ENCODE results near the gene TSBP1.

The TSBP1 gene

DNA sequence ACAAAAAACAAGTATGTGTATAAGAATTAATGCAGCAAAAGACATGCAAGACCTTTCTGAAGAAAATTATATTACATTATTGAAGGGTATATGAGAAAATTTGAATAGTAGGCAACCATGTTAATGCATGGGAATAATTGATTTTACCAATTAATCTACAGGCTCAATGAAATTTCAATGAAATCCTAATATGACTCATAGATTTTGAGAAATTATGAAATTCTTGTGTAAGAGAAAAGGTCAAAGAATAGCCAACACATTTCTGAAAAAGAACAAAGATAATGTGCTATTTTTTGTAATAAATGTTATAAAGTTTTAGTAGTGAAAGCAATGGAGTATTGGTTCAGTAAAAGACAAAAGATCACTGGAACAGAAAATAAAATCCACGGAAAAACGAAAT is 18.4 kb downstream of the TSBP1 start:
- Histone ChIP-seq H3K4me3 (ENCODE audit: low read depth in 1 of 2, low read length in 1 of 2) (no peak overlapping the region), H3K4me1 (ENCODE audit: control insufficient read depth in 1 of 2, insufficient read depth in 1 of 2, low read depth in 1 of 2, low read length in 1 of 2) (no peaks in the 10 kb centered on the region), H3K27ac (no peak overlapping the region), H3K36me3 (no peaks in the 10 kb centered on the region), H3K27me3 (peaks cover 5% of the 10 kb centered on the region), H3K9me3 (no peaks in the 10 kb centered on the region)
- TF ChIP-seq, protein P1, sequence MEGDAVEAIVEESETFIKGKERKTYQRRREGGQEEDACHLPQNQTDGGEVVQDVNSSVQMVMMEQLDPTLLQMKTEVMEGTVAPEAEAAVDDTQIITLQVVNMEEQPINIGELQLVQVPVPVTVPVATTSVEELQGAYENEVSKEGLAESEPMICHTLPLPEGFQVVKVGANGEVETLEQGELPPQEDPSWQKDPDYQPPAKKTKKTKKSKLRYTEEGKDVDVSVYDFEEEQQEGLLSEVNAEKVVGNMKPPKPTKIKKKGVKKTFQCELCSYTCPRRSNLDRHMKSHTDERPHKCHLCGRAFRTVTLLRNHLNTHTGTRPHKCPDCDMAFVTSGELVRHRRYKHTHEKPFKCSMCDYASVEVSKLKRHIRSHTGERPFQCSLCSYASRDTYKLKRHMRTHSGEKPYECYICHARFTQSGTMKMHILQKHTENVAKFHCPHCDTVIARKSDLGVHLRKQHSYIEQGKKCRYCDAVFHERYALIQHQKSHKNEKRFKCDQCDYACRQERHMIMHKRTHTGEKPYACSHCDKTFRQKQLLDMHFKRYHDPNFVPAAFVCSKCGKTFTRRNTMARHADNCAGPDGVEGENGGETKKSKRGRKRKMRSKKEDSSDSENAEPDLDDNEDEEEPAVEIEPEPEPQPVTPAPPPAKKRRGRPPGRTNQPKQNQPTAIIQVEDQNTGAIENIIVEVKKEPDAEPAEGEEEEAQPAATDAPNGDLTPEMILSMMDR (IDR thresholded peaks at IDR 0.05) = no peak

DNA sequence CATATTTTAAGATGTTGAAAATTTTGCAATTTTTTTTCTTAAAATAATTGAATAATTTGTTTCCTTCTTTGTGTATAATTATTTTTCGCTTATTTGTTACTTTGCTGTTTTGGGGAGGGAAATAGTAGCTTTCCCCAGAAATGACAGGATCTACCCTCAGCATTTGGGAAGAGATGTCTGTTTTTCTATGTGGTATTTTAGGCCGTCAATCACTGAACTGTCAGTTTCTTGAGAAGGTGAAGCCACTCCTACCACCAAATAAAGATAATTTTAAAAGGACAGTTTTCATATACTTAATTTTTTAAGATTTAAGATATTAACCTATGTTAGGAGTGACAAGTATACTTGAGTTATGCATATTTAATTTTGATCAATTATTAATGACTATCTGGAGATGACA is 31.5 kb downstream of the TSBP1 start:
- Histone ChIP-seq H3K27me3 (no peaks in the 10 kb centered on the region), H3K27ac (no peak overlapping the region), H3K9me3 (no peaks in the 10 kb centered on the region), H3K4me1 (ENCODE audit: control insufficient read depth in 1 of 2, insufficient read depth in 1 of 2, low read depth in 1 of 2, low read length in 1 of 2) (peaks cover 0 to 10% of the 10 kb centered on the region in 2 experiments), H3K4me3 (ENCODE audit: low read depth in 1 of 2, low read length in 1 of 2) (no peak overlapping the region), H3K36me3 (no peaks in the 10 kb centered on the region)
- TF ChIP-seq, protein P1 (IDR thresholded peaks at IDR 0.05) = no peak

GRCh38 chr6:32337186-32337805 is 34.4 kb downstream of the TSBP1 start:
- no peak overlapping the region for H3K4me3 ChIP-seq (ENCODE audit: low read depth in 1 of 2, low read length in 1 of 2)
- H3K36me3 ChIP-seq = no peaks in the 10 kb centered on the region
- TF ChIP-seq, protein P1 (IDR thresholded peaks at IDR 0.05) = no peak
- no peaks in the 10 kb centered on the region for H3K9me3 ChIP-seq
- no peaks in the 10 kb centered on the region for H3K27me3 ChIP-seq
- H3K4me1 ChIP-seq (ENCODE audit: control insufficient read depth in 1 of 2, insufficient read depth in 1 of 2, low read depth in 1 of 2, low read length in 1 of 2) = peaks cover 0 to 10% of the 10 kb centered on the region in 2 experiments
- H3K27ac ChIP-seq = no peak overlapping the region

DNA sequence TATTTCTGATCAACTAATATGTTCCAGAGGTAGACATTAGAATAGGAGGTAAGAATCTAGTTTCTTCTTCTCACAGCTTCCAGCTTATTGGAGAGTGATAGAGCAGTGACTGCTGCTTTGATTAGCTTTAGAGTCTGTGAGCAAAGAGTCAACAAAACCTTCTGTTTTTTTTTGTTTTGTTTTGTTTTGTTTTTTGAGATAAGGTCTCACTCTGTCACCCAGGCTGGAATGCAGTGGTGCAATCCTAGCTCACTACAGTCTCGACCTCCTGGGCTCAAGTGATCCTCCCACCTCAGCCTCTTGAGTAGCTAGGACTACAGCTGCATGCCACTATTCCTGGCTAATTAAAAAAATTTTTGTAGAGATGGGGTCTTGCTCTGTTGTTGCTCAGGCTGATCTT is 39.3 kb downstream of the TSBP1 start:
- Histone ChIP-seq H3K4me1 (ENCODE audit: control insufficient read depth in 1 of 2, insufficient read depth in 1 of 2, low read depth in 1 of 2, low read length in 1 of 2) (peaks cover 0 to 10% of the 10 kb centered on the region in 2 experiments), H3K9me3 (no peaks in the 10 kb centered on the region), H3K27me3 (no peaks in the 10 kb centered on the region), H3K4me3 (ENCODE audit: low read depth in 1 of 2, low read length in 1 of 2) (no peak overlapping the region), H3K36me3 (no peaks in the 10 kb centered on the region), H3K27ac (no peak overlapping the region)
- TF ChIP-seq, protein P1 (IDR thresholded peaks at IDR 0.05) = no peak

- peaks cover 10 to 12% of the 10 kb centered on the region in 2 experiments for H3K4me1 ChIP-seq (ENCODE audit: control insufficient read depth in 1 of 2, insufficient read depth in 1 of 2, low read depth in 1 of 2, low read length in 1 of 2)
- no peak overlapping the region for H3K4me3 ChIP-seq (ENCODE audit: low read depth in 1 of 2, low read length in 1 of 2)
- no peaks in the 10 kb centered on the region for H3K9me3 ChIP-seq
- no peak overlapping the region for H3K27ac ChIP-seq
- TF ChIP-seq, protein P1 (IDR thresholded peaks at IDR 0.05) = no peak
- no peaks in the 10 kb centered on the region for H3K27me3 ChIP-seq
- no peaks in the 10 kb centered on the region for H3K36me3 ChIP-seq
Observed at GRCh38 chr6:32329141-32329540, 42.6 kb downstream of the TSBP1 start.

All from neutrophil (primary cell).